Measurements from ENCODE around the gene CDH7.

CDH7 gene

DNA sequence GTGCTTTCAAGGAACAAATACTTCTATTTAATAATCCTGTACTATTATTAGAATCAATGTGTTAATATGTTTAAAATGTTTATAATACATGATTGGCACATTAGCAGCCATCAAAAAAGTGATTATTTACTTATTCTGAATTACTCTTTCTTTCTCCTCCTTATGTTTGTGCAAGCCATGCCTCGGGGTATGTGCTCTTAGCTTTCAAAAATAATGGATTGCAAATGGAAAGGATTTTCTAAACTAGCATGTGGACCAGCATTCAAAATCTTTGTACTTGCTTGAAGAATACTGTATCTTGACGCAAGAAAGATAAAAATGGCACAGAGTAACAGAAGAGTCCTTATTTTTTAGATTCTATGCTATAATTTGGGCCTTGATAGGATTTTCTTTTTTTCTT, 156.5 kb downstream of the CDH7 start:
- no peak for DNase-seq (ENCODE audit: low read depth in 2 of 2)

DNA sequence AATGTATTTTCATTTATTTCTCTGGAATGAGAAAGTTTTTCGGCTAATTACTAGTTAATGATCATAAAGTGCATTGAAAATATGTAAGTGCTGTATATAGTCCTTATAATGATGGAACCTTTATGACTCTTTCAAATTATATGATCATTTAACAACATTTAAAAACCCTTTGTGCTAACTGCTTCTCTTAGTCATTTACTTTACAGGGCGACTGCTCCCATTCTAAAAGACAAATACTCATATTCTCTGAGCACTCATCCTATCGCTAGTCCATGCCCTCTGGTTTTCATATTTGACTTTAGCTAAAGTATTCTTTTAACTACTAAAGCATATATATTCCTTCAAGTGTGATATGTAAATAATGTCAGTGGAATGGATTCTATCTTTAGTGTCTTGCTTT, 168.2 kb downstream of the CDH7 start:
- no peak for DNase-seq (ENCODE audit: low read depth in 2 of 2)

DNA sequence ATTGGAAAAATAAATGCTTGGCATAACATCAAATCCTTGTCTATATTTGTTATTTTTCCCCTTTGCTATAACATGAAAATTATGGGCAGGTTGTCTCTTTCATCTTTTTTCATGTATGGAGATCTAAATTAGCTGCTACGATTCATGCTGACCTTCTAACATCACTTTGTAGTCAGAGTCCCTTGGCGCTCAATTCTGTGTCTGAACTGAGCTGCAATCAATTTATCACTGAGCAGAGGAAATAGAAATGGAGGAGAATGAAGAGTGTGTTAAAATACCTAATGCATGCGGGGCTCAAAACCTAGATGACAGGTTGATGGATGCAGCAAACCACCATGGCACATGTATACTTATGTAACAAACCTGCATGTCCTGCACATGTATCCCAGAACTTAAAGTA, 168.9 kb downstream of the CDH7 start:
- no peak for DNase-seq (ENCODE audit: low read depth in 2 of 2)

DNA sequence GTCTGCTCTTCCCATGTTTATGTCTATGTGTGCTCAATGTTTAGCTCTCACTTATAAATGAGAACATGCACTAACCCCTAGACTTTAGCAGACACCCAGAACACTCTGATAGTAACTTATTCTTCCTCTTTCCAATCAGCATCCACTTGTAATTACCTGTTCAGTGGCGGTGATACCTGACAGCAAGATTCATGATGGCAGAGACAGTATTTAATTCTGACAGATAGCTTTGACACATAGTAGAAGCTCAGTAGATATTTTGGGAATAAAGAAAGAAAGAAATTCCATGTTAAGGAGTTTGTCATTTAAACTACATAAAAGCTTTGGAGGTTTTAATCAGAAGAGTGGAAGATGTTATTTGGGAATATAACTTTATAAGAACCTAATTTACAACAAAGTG, 171.3 kb downstream of the CDH7 start:
- DNase-seq (ENCODE audit: low read depth in 2 of 2), result no peak

DNA sequence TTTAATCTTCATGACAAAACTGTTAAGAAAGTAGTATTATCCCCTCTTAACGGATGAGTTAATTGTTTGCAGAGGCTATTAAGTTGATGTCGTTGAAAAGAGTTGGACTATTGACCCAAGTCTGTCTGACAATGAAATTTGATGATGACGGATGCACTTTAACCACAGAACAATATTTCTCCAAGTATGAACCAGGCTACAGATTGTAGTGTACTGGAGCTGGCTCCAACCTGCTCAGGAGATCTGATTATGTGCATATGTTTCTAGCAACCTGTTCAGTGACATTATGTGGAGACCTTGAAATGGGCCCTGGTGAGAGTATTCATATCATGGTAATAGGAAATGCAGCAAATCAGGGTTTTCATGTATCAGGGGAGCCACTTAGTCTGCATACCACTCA, 174.1 kb downstream of the CDH7 start:
- no peak for DNase-seq (ENCODE audit: low read depth in 2 of 2)

DNA sequence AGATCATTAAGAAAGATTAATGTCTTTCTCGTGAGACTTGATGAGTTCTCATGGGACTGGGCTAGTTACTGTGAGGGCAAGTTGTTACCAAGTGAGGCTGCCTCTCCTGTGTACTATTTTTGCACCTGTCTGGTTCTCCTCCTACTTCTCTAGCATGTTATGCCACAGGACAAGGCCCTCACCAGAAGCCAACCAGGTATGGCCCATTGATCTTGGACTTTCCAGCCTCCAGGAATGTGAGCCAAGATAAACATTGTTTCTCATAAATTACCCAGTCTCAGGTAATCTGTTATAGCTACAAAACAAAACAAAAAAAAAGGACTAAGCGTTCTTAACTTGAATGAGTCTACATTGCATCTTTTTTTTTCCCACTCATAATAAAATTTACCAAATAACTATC, 184.1 kb downstream of the CDH7 start:
- no peak for DNase-seq (ENCODE audit: low read depth in 2 of 2)

DNA sequence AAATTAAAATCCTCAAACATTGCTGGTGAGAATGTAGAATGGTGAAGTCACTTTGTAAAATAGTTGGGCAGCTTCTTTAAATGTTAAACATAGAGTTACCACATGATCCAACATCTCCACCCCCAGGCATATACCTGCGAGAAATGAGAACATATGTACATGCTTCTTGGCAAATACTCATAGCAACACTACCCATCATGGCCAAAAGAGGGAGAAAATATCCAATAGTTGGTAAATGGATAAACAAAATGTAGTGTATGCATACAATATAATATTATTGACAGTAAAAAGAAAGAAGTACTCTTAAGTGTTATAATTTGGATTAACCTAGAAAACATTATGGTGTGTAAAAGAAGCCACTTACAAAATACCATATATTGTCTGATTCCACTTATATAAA, 185.9 kb downstream of the CDH7 start:
- no peak for DNase-seq (ENCODE audit: low read depth in 2 of 2)

DNA sequence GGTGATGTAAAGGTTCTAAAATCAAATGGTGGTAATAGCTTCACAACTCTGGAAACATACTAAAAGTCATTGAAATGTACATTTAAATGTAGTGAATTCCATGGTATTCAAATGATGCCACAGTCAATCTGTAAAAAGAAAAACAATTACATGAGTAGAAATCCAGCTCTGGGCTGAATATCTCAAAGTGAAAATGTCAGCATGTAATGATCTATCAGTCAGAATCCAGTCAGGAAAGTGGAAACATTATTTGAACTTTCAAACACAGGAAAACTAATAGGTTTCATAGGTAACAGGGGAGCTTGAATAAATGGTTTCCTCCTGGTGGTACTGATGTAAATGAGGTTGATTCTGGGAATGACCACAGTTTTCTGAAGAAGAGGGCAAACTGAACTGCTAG, 186.4 kb downstream of the CDH7 start:
- DNase-seq (ENCODE audit: low read depth in 2 of 2), result no peak

DNA sequence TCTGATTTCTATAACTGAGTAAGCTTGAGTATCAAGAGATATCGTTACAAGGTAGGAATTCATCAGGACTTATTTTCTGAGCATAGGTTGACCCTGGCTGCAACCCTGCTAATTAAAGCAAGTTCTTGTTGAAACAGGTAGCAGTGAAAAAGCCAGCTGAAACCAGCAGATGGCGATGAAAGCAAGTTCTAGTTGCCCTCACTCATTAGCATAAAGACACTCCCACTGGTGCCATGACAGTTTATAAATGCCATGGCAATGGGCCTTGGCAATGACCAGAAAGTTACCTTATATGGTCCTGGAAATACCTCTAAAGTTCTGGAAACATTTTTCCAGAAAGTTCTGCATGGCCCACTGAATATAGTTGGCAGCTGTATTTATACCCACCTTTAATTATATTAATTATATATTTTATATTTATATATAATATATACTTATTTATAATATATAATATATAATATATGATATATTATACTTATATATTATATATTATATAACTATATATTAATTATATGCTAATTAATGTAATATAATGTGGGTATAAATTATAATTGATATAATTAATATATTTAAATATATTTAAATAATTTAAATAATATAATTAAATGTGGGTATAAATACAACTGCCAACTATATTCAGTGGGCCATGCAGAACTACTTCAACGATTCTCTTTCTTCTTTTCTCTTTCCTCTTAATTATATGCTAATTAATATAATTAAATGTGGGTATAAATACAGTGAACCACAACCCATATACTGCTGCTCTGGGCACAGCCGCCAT, 188.0 kb downstream of the CDH7 start:
- DNase-seq (ENCODE audit: low read depth in 2 of 2), result peak; percentile 6 to 16
